Measurements from ENCODE around the gene ACER3.
"Not testable (repeated sequence)": the region's sequence is repeated elsewhere in the genome, so short reads cannot be mapped to it uniquely, and the experiment has no call there.

The ACER3 gene

GRCh38 chr11:77042111-77042726 is 181.5 kb downstream of the ACER3 start:
- no peak for DNase-seq

DNA sequence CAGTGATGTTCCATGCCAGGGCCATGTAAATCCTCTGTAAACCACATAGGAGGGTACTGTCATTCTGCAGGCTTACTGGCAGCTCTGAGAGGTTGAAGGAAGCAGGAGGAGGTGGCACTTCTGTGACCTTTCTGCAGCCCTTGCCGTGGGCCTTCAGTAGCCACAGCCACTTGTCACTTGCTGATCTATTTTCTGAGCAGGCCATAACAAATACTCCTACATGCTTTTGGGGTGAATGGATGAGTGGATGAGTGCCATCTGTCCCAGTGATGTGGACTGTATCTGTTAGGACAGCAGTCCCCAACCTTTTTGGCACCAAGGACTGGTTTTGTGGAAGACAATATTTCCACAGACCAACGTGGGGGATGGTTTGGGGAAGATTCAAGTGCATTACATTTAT is 183.6 kb downstream of the ACER3 start:
- no peak for DNase-seq

- DNase-seq, result no peak
These were observed 184.2 kb downstream of the ACER3 start for GRCh38 chr11:77044886-77045285.

DNA sequence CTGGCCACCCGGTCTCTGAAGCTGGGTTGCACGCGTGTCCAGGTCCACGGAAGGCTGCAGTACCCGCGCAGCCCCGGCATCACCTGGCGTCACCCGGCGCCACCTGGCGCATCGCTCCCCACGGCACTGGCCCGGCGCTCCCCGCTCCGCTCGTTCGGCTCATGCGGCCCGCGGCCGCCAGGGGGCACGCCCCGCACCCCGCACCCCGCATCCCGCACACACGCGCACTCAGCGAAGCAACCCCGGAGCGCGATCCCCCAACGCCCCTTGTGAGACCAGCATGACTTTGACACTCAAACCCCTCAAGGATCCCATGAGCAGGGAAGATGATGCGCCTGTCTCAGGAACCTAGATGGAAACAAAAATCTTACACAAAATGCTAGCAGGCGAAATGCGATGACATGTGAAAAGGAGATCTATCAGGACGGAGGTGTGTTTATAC is 185.4 kb downstream of the ACER3 start:
- no peak for DNase-seq

DNA sequence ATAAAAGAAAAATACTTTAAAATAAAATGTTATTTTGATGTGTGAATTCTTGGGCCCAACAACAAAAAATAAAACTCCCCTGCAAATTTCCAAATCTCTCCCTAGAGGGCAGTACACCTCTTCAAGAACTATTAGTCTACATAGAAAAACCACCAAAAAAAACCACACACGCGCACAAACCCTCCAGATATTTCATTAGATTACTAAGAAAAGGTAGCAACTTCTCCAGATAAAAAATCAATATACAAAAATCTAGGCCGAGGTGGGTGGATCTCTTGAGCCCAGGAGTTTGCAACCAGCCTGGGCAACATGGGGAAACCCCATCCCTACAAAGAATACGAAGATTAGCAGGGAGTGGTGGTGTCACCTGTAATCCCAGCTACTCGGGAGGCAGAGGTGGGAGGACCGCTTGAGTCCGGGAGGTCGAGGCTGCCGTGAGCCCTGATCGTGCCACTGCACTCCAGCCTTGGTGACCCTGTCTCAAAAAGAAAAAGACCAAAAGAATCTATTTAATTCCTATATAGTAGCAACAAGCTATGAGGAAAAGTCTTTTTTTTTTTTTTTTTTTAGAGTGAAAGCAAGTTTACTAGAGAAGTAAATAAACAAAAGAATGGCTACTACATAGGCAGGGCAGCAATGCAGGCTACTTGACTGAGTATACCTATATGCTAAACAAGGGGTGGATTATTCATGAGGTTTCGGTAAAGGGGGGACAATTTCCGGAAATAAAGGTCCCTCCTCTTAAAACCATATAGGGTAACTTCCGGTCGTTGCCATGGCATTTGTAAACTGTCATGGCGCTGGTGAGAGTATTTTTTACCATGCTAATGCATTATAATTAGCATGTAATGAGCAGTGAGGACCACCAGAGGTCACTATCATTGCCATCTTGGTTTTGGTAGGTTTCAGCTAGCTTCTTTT is 186.5 kb downstream of the ACER3 start:
- DNase-seq, result peak; percentile 90

DNA sequence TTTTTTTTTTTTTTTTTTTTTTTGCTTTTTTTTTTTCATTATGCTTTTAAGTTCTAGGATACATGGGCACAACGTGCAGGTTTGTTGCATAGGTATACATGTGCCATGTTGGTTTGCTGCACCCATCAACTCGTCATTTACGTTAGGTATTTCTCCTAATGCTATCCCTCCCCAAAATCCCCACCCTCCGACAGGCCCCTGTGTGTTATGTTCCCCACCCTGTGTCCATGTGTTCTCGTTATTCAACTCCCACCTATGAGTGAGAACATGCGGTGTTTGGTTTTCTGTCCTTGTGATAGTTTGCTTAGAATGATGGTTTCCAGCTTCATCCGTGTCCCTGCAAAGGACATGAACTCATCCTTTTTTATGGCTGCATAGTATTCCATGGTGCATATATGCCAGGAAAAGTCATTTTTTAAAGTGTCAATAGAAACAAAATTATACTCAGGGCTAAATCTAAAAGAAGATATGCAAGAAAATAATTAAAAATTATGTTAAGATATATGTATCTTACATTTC is 187.3 kb downstream of the ACER3 start:
- not testable (repeated sequence) for DNase-seq

DNA sequence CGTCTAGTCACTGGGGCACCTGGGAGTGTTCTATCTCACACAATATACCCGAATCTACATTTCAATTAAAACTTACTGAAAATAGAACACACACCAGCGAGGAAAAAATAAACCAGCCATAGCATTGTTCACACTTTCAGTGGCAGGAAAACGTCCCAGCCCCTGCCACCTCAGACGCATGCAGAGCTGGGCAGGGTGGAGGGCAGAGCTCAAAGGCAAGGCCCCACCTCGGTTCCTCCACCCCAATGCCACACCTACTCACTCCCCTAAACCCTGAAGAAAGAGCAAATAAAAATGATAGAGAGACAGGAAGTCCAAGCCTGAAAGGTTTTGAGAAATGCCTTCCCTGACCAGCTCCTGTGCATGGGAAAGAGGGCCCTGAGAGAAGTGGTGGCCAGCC is 188.3 kb downstream of the ACER3 start:
- no peak for DNase-seq

GRCh38 chr11:77051511-77051910 is 190.8 kb downstream of the ACER3 start:
- no peak for DNase-seq

DNA sequence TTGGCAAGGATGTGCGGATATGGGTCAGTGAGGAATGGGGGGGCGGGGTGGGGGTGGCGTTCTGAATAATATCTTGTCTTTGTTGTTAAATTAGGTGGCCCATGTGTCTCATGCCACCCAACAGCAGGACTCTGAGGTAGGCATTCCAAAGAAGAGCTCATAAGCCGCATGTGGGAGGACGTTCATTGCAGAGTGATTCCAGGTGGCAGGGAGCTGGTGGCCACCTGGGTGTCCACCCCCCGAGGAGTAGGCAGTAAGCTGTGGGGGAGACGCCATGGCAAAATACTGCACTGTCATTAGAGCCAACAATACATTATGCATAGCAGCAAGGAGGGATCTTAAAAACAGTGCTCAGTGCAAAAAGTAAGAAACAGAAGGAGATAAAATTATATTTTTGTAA is 191.8 kb downstream of the ACER3 start:
- no peak for DNase-seq

DNA sequence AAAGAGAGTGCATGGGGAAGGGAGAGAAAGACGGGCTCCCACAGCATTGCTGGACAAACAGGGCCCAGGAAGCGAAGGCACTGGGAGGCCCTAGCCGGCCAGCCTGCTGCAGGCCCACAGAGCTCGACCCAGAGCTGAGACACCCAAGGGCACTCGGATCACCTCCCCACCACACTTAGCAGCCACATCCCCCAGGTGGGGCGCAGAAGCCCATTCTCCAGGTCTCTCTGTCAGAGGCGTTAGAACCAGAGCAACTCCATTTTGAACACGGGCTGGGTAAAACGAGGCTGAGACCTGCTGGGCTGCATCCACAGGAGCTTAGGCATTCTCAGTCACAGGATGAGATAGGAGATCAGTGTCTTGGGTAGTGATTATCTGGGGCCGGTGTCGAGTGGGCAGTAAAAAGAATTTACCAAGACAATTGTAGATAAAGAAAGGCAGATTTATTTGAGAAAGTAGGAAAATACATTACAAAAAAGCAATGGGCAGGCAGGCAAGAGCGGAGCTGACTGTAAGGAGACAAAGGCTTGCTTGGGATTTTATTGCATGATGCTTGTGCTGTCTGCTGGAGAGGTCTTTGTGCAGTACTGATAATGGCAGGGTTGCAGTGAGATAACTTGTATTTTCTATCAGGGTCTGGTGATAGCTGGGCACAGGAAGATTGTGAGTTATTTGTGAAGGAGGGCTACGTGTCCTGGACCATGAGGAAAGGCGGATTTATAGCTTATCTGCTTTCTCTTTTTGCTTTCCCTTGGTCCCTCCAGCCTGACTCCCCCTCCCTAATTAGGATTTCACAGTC is 192.7 kb downstream of the ACER3 start:
- no peak for DNase-seq

- DNase-seq, result no peak
These were observed 193.4 kb downstream of the ACER3 start for GRCh38 chr11:77054084-77054483.

DNA sequence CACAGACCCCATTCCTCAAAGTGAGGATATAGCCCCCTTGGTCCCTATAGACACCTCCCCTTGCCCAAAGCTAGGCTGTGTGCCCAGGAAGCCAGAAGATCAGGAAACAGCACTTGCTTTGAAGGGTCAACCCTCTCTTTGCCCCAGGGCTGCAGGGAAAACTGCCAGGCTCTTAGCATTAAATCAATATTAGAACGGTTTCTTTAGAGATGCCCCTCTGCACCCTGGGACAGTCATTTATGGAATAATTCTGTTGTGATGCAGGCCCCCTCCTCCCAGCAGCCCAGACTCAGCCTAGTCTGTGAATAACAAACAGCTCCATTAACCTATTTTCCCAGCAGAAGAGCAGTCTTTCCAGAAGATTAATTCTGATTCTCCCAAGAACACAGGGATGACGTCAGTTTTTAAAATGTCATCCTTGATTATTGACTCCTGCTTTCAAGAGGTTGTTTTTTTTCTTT is 194.4 kb downstream of the ACER3 start:
- DNase-seq, result no peak

DNA sequence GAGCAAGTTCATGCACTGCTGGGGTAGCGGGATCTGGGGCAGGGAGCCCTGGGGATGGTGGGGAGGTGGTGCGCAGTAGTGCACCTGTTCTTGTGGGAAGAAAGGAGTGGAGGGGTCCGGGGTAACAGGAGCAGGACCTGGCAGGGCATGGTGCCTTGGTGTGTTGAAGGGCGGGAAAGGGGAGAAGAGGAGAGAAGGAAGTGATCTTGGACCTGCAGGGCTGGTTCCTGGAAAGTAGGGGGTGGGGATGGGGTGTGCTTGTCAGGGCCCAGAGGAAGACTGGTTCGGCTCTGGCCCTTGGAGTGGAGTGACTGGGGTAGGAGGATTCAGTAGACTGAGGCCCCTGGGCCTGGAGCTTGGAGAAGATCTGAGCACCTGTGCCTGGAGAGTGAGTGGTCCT is 195.2 kb downstream of the ACER3 start:
- no peak for DNase-seq

DNA sequence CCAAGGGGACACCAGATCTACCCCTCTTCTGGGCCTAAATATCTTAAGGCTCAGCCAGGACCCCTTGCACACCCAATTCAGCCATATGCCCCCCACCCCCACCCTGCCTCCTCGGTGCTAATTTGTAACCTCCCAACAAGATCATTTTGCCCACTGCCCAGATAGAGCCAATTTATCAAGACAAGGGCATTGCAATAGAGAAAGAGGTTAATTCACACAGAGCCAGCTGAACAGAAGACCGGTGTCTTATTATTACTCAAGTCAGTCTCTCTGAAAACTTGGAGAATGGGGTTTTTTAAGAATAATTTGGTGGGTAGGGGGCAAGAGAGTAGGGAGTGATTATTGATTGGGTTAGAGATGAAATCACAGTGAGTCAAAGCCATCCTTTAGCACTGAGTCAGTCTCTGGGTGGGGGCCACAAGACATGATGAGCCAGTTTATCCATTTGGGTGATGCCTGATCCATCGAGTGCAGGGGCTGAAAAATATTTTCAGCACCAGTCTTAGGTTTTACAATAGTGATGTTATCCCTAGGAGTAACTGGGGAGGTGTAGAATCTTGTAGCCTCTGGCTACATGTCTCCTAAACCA is 196.2 kb downstream of the ACER3 start:
- DNase-seq, result no peak

DNA sequence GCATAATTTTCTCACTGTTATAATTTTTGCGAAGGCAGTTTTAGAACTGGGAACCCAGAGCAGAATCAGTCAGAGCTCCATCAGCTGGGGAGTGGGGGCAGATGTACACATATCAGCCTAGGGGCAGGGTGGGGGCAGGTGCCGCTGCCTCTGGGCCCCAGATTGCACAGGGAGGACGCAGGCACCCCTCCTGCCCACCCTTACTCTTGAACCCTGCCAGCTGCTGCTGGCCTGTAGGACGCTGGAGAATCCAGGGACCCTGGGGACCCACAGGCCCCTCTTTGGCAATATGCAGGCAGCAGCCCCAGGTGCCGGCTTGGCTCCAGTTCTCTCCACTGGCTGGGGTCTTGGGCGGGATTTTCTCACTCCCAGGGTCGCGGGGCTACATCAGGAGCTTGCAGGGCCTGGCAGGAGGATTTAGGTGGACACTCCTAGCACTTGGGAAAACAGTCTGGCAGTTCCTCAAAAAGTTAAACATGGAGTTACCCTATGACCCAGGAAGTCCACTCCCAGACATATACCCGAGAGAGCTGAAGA is 197.3 kb downstream of the ACER3 start:
- no peak for DNase-seq

DNA sequence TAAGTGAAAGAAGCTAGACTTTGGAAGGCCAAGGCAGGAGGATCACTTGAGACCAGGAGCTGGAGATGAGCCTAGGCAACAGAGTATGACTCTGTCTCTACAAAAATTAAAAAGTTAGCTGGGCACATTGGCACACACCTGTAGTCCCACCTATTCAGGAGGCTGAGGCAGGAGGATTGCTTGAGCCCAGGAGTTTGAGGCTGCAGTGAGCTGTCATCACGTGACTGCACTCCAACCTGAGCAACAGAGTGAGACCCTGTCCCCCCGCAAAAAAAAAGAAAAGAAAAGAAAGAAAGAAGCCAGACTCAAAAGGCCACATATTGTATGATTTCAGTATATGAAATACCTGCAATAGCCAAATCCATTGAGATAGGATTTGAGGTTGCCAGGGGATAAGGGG is 198.2 kb downstream of the ACER3 start:
- DNase-seq, result no peak

DNA sequence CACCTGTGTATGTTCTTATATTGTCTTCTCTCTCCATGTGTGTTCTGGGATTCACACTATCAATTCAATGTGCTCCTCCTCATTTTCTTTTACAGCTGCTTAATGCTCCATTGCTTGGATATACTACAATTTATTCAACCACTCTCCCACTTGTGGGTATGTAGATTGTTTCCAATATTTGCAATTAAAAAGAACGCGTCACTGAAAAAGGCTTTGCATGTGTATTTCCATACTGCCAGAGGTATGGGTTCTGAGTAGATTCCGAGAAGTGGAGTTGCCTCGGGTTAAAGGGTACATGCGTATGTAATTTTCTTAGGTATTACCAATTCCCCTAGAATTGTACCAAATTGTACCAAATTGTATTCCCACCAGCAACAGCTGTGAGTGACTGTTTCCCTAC is 199.1 kb downstream of the ACER3 start:
- no peak for DNase-seq

DNA sequence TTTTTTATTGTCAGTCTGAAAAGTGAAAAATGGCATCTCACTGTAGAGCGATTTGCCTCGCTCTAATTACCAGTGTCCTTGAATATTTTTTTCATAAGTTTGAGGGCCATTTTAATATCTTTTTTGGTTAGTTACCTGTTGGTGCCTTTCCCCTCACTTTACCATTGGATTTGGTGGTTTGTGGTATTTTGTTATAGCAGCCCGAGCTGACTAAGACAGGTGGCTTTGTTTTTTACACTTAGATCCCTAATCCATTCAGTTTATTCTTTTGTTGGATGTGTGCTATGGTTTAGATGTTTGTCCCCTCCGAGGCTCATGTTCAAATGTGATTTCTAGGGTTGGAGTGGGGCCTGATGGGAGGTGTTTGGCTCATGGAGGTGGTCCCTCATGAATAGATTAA is 199.5 kb downstream of the ACER3 start:
- DNase-seq, result no peak

DNA sequence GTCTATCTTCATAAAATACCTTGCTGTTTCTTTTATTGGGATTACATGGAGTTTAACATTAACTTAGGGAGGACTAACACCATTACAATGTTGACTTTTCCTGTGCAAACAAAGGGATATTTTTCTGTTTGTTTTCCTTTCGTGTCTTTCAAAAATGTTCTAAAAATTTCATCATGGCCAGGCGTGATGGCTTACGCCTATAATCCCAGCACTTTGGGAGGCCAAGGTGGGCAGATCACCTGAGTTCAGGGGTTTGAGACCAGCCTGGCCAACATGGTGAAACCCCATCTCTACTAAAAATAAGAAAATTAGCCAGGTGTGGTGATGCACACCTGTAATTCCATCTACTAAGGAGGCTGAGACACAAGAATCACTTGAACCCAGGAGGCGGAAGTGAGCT is 200.5 kb downstream of the ACER3 start:
- DNase-seq, result not testable (repeated sequence)

DNA sequence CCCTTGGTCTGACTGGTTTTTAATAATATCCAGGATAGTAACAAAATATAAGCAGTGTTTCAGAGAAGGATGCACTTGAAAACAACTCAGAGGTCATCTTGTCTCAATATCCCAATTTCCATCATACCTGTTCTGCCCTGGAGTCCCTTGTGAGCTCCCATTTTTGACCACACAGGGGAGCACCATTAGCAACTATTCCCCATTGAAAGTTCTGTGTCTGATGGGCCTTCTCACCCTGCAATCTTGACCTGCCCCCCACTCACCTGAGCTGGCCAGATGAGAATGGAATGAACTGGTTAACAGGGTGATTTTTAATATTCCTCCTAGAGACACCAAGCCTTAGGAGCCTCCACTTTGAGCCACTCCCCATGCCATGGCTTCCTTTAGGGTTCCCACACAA is 202.2 kb downstream of the ACER3 start:
- no peak for DNase-seq

GRCh38 chr11:77063407-77063806 is 202.7 kb downstream of the ACER3 start:
- DNase-seq, result no peak

GRCh38 chr11:77063861-77064260 is 203.1 kb downstream of the ACER3 start:
- no peak for DNase-seq
